Mucosa of stomach (tissue), 1 donor: ENCODE measurements around the gene PMM2.
"Not testable (repeated sequence)": the region's sequence is repeated elsewhere in the genome, so short reads cannot be mapped to it uniquely, and the experiment has no call there.

Experiments used
- H3K27me3 ChIP-seq: one replicate; pipeline ENCODE4 v1.7.0; 2013; ENCODE audit warnings: mild to moderate bottlenecking, low read length; ENCODE audit not compliant: control insufficient read depth, insufficient read depth
- H3K36me3 ChIP-seq: one replicate; pipeline ENCODE4 v1.7.0; 2013; ENCODE audit warnings: low read length; ENCODE audit not compliant: control insufficient read depth, insufficient read depth
- H3K4me1 ChIP-seq: one replicate; pipeline ENCODE4 v1.7.0; 2013; ENCODE audit warnings: mild to moderate bottlenecking, low read length; ENCODE audit not compliant: control insufficient read depth, insufficient read depth
- H3K4me3 ChIP-seq: one replicate; pipeline ENCODE4 v1.7.0; 2013; ENCODE audit warnings: low read length
- H3K9ac ChIP-seq: one replicate; pipeline ENCODE4 v1.7.0; 2013; ENCODE audit warnings: mild to moderate bottlenecking, low read length, moderate library complexity
- H3K9me3 ChIP-seq: one replicate; pipeline ENCODE4 v1.7.0; 2013; ENCODE audit warnings: mild to moderate bottlenecking, low read length, moderate library complexity; ENCODE audit not compliant: control insufficient read depth
- donor health status: Pancreatic carcinoma.

The PMM2 gene

GRCh38 chr16:8831871-8832716, 34.5 kb downstream of the PMM2 start:
- Histone ChIP-seq H3K4me1 (no peaks in the 10 kb centered on the region), H3K36me3 (peaks cover 6% of the 10 kb centered on the region), H3K27me3 (no peaks in the 10 kb centered on the region), H3K9me3 (no peaks in the 10 kb centered on the region), H3K4me3 (no peak overlapping the region), H3K9ac (no peak overlapping the region)

DNA sequence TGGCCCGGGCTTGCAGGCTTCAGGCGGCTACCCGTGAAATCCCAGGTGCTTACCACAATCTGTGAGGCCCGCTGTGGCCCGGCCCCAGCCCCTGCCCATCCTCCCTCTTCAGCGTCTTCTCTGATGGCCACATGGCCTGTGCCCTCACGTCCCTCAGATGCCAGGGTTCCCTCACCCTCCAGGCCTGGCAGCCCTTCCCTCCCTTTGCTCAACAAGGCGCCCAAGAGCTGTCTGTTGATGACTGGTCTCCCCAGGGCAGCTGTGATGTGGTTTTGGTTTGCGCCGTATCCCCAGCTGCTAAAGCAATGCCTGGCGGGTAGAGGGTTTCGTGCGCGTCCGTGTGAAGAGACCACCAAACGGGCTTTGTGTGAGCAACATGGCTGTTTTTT, 35.1 kb downstream of the PMM2 start:
- no peaks in the 10 kb centered on the region for H3K4me1 ChIP-seq
- H3K9ac ChIP-seq = no peak overlapping the region
- no peaks in the 10 kb centered on the region for H3K27me3 ChIP-seq
- no peak overlapping the region for H3K4me3 ChIP-seq
- no peaks in the 10 kb centered on the region for H3K9me3 ChIP-seq
- peaks cover 6% of the 10 kb centered on the region for H3K36me3 ChIP-seq

DNA sequence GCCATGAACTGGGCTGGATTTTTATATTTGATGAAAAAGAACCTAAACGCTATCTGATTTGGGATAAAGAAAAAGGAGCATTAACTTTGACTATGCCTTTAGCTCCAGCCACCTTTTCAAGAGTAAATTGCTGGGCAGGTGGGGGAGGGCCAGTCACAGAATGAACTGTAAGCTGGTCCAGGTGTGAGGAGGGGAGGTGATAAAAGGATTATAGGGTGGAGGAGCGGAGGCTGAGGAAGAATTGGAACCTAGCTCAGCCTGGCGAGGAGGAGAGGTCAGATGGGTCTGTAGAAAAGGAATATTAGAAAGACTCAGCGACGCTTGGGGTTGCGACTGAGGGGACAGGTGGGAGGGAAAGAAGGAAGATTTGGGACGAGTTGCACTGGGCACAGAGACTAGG, 39.2 kb downstream of the PMM2 start:
- H3K9ac ChIP-seq, H3K36me3 ChIP-seq, H3K4me3 ChIP-seq, H3K9me3 ChIP-seq, H3K4me1 ChIP-seq, H3K27me3 ChIP-seq: not testable (repeated sequence)

- H3K9ac ChIP-seq, H3K4me3 ChIP-seq, H3K4me1 ChIP-seq, H3K9me3 ChIP-seq, H3K27me3 ChIP-seq, H3K36me3 ChIP-seq: not testable (repeated sequence)
Measured at GRCh38 chr16:8837594-8837993, 40.0 kb downstream of the PMM2 start.

- H3K9me3 ChIP-seq, H3K27me3 ChIP-seq, H3K9ac ChIP-seq, H3K4me3 ChIP-seq, H3K4me1 ChIP-seq, H3K36me3 ChIP-seq: not testable (repeated sequence)
Measured at GRCh38 chr16:8842016-8842415, 44.4 kb downstream of the PMM2 start.

DNA sequence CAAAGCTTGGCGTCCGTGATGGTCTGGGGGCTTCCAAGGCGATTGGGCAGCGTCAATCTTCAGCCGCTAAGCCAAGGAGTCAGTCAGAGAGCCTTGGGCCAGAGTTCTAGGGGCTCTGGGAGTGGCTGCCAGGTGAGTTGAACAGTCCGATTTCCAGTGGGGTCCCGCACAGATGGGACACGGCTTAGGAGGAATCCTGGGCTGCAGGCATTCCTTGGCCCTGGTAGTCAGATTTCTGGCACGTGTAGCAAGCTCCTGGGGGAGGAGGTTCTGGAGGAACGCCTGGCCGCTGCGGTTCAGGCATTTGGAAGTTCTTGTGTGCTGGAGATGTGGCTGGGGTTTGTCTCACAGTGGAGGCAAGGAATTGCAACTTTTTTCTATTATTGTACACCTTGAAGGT, 45.7 kb downstream of the PMM2 start:
- H3K27me3 ChIP-seq, H3K4me3 ChIP-seq, H3K4me1 ChIP-seq, H3K36me3 ChIP-seq, H3K9ac ChIP-seq, H3K9me3 ChIP-seq: not testable (repeated sequence)

DNA sequence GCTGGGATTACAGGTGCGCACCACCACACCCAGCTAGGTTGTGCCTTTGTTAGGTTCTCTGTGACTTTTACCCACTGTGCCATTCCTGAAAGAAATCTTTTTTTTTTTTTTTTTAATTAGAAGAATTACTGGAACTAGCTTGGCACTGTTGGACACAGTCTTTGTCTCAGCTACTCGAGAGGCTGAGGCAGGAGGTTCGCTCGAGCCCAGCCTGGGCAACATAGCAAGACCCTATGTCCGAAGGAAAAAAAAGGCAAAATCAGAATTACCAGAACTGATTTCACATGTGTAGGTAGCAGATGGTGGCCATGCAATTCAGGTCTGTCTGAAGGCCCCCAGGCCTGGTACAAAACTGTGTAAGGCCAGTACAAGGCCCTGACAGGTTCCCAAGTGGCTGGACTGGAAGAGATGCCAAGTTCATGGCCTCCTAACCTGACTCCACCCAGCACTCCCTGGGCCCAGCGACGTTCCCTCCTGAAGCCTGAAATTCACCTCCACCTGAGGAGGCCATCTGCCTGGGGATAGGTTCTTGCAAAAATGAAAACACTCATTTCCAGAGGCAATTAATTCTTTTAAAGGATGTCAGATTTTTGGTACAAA, 48.2 kb downstream of the PMM2 start:
- Histone ChIP-seq H3K9ac (no peak overlapping the region), H3K36me3 (peaks cover 17% of the 10 kb centered on the region), H3K9me3 (no peaks in the 10 kb centered on the region), H3K27me3 (no peaks in the 10 kb centered on the region), H3K4me3 (no peak overlapping the region), H3K4me1 (no peaks in the 10 kb centered on the region)

DNA sequence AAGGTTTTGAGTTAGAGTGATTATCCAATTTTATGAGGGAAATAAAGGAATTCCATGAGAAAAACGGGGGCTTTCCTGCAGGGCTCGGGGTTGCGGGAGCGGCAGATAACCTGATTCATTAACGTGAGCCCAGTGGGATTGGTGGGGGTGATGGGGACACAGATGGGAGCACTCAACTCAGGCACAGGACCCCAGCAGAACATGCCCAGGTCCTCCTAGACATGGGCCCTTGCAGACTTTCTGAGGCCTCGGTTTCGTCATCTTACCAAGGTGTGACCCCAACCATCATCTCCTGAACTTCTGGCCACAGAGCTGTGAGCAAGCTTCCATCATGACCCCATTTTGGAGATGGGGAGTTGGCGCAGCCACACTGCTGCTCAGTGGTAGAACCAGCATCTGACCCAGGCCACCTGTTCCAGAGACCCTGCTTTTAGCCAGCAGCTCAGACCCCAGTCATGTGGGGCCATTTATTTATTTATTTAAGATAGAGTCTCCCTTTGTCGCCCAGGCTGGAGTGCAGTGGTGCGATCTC, 48.8 kb downstream of the PMM2 start:
- H3K9ac ChIP-seq = no peak overlapping the region
- H3K36me3 ChIP-seq = peaks cover 17% of the 10 kb centered on the region
- H3K4me1 ChIP-seq = no peaks in the 10 kb centered on the region
- H3K9me3 ChIP-seq = no peaks in the 10 kb centered on the region
- no peak overlapping the region for H3K4me3 ChIP-seq
- H3K27me3 ChIP-seq = no peaks in the 10 kb centered on the region

DNA sequence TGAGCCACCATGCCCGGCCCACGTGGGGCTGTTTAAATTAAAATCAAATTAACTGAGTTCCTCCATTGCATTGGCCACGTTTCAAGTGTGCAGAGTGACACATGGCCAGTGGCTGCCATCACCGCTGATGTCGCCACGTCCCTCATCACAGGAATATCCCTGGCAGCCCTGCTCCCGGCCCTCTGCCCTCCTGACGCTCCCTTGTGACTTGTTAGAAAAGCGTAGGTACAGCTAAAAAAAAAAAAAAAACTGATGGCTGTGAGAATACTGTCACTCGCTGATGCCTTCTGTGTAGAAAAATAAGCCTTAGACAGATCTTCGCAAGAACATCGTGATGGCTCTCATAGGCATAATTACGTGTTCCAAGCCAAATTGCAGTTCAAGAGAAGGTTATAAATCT, 49.5 kb downstream of the PMM2 start:
- H3K4me3 ChIP-seq = no peak overlapping the region
- H3K9me3 ChIP-seq = no peaks in the 10 kb centered on the region
- no peak overlapping the region for H3K9ac ChIP-seq
- peaks cover 17% of the 10 kb centered on the region for H3K36me3 ChIP-seq
- no peaks in the 10 kb centered on the region for H3K27me3 ChIP-seq
- no peaks in the 10 kb centered on the region for H3K4me1 ChIP-seq

DNA sequence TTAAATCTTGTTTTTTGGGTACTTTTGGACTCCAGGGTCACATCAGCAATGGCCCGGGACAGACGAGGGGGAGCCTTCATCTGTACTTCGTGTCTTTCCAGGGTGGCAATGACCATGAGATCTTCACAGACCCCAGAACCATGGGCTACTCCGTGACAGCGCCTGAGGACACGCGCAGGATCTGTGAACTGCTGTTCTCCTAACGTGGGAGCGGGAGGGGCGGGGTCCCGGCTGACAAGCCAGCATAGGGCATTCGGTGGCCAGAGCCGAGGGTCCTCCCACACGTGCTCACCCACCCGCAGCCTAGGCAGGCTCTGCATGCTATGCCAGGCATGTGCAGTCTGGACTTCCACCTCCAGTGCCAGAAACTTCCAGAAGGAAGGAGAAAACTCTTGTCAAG, 50.0 kb downstream of the PMM2 start:
- Histone ChIP-seq H3K9me3 (no peaks in the 10 kb centered on the region), H3K4me1 (no peaks in the 10 kb centered on the region), H3K36me3 (peaks cover 20% of the 10 kb centered on the region), H3K9ac (no peak overlapping the region), H3K27me3 (no peaks in the 10 kb centered on the region), H3K4me3 (no peak overlapping the region)

DNA sequence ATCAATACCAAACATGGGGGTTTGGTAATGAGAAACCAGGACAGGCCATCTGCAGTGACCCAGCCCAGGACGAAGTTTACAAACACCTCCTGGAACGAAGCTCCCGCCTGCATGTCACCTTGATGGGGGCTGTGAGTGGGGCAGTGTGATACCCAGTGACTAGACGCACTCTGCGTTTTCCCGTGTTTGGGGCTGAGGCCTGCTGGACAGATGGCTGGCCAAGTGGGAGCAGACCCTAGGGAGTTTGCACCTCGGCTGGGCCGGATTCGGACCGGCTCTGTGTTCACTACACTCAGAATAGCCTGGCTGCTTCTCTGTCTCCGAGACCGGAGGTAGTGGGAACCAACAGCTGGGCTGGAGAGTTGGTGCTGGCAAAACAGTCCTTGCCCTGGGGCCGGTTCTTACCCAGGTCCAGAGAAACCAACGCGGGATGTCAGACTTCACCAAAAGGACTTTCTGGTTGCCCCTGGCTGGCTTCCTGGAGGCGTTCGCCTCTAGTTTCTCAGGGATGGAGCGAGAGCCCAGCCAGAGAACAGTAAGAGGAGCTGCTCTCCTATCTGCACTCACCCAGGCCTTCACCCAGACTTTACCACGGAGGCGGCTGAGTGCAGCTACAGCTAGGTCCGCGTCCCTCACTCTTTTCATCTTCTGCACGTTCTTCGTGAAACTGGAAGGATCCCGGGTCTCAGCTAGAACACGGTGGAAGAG, 50.7 kb downstream of the PMM2 start:
- no peaks in the 10 kb centered on the region for H3K9me3 ChIP-seq
- H3K4me1 ChIP-seq = no peaks in the 10 kb centered on the region
- H3K9ac ChIP-seq = no peak overlapping the region
- no peaks in the 10 kb centered on the region for H3K27me3 ChIP-seq
- peaks cover 21% of the 10 kb centered on the region for H3K36me3 ChIP-seq
- H3K4me3 ChIP-seq = no peak overlapping the region

- Histone ChIP-seq H3K36me3 (peaks cover 21% of the 10 kb centered on the region), H3K27me3 (no peaks in the 10 kb centered on the region), H3K4me1 (no peaks in the 10 kb centered on the region), H3K4me3 (no peak overlapping the region), H3K9me3 (no peaks in the 10 kb centered on the region), H3K9ac (no peak overlapping the region)
Measured at GRCh38 chr16:8848939-8849391, 51.3 kb downstream of the PMM2 start.
